HG02938 (cell line): Measurements from ENCODE around the gene MVK.
"Not testable (repeated sequence)": the region's sequence is repeated elsewhere in the genome, so short reads cannot be mapped to it uniquely, and the experiment has no call there.

Experiments
- ATAC-seq: cut with Tn5 transposase; IDR thresholded peaks from one replicate; pipeline ENCODE4 v1.9.1; 2021; ENCODE audit warnings: mild to moderate bottlenecking, moderate library complexity; ENCODE audit not compliant: unreplicated experiment

MVK gene

GRCh38 chr12:109588461-109589239 is 15.1 kb downstream of the MVK start:
- ATAC-seq: no peak

GRCh38 chr12:109589240-109589590 is 15.6 kb downstream of the MVK start:
- ATAC-seq: no peak

- no peak for ATAC-seq
These were observed 16.2 kb downstream of the MVK start for GRCh38 chr12:109589691-109590245.

GRCh38 chr12:109590566-109590965 is 17.0 kb downstream of the MVK start:
- no peak for ATAC-seq

GRCh38 chr12:109591041-109591440 is 17.4 kb downstream of the MVK start:
- ATAC-seq: no peak

GRCh38 chr12:109592195-109592904 is 18.8 kb downstream of the MVK start:
- no peak for ATAC-seq

GRCh38 chr12:109592905-109593272 is 19.3 kb downstream of the MVK start:
- ATAC-seq: no peak

- no peak for ATAC-seq
These were observed 21.1 kb downstream of the MVK start for GRCh38 chr12:109594556-109595317.

- ATAC-seq: no peak
These were observed 21.8 kb downstream of the MVK start for GRCh38 chr12:109595321-109595902.

GRCh38 chr12:109596418-109597244 is 23.0 kb downstream of the MVK start:
- ATAC-seq: no peak

GRCh38 chr12:109597414-109597794 is 23.8 kb downstream of the MVK start:
- ATAC-seq: no peak

- no peak for ATAC-seq
These were observed 24.3 kb downstream of the MVK start for GRCh38 chr12:109597795-109598427.

- ATAC-seq: no peak
These were observed 24.8 kb downstream of the MVK start for GRCh38 chr12:109598428-109598854.

GRCh38 chr12:109599087-109599486 is 25.5 kb downstream of the MVK start:
- no peak for ATAC-seq

- ATAC-seq: no peak
These were observed 26.9 kb downstream of the MVK start for GRCh38 chr12:109600481-109600880.

GRCh38 chr12:109600995-109601394 is 27.4 kb downstream of the MVK start:
- no peak for ATAC-seq

GRCh38 chr12:109601557-109601956 is 28.0 kb downstream of the MVK start:
- no peak for ATAC-seq

GRCh38 chr12:109602132-109602531 is 28.5 kb downstream of the MVK start:
- not testable (repeated sequence) for ATAC-seq

GRCh38 chr12:109604132-109604585 is 30.6 kb downstream of the MVK start:
- no peak for ATAC-seq

- no peak for ATAC-seq
These were observed 31.4 kb downstream of the MVK start for GRCh38 chr12:109605016-109605415.
